ENCODE measurements around the gene TMEM41B.

- TF ChIP-seq GATA2 (IDR thresholded peaks at IDR 0.05; ENCODE audit: low read depth, low read length), result no peak
- TF ChIP-seq GATA3 (IDR thresholded peaks at IDR 0.05; ENCODE audit: low read depth, low read length), result no peak
These were observed 49.8 kb downstream of the TMEM41B start for GRCh38 chr11:9264316-9265210.
